SK-N-MC (cell line): Measurements from ENCODE around the gene ACOT12.

Experiments
- EZH2 ChIP-seq: fragments of 200-600 bp; sonication (generic); IDR thresholded peaks from one replicate; pipeline ENCODE4 v1.6.1; 2017; ENCODE audit warnings: antibody characterized with exemption
- FOXP2 ChIP-seq: optimal IDR thresholded peaks from 2 replicates; pipeline ENCODE3; 2011; ENCODE audit warnings: mild to moderate bottlenecking, moderate library complexity; ENCODE audit not compliant: insufficient read depth; ENCODE audit errors: extremely low read length, control extremely low read depth
- POLR2AphosphoS5 ChIP-seq: IDR thresholded peaks from 2 replicates; pipeline ENCODE4 v1.6.1; 2012; ENCODE audit warnings: mild to moderate bottlenecking, low read depth, low read length, borderline replicate concordance

GRCh38 chr5:81428446-81428845 is 34.5 kb upstream of the ACOT12 start:
- TF ChIP-seq POLR2AphosphoS5 (no peak), EZH2 (no peak), FOXP2 (no peak)
